SK-N-MC (cell line): ENCODE results near the gene RTN3.
"Not testable (repeated sequence)": the region's sequence is repeated elsewhere in the genome, so short reads cannot be mapped to it uniquely, and the experiment has no call there.

Experiments used
- DNase-seq: peaks from one replicate; pipeline ENCODE4 v3.0.0-alpha.2; 2011; ENCODE audit warnings: low read depth, low spot score
- H3K27ac ChIP-seq: fragments of 200-600 bp; sonication (generic); 2 replicates; pipeline ENCODE4 v1.5.1; 2016; ENCODE audit warnings: mixed run types
- H3K36me3 ChIP-seq: fragments of 200-600 bp; sonication (generic); 2 replicates; pipeline ENCODE4 v1.6.1; 2017; ENCODE audit warnings: antibody characterized with exemption, low read length, mixed read lengths; ENCODE audit not compliant: insufficient read depth
- H3K4me3 ChIP-seq: fragments of 200-600 bp; sonication (generic); 2 replicates; pipeline ENCODE4 v1.5.1; 2016
- H3K9ac ChIP-seq: fragments of 200-600 bp; sonication (generic); 2 replicates; pipeline ENCODE4 v1.8.0; 2017; ENCODE audit warnings: mixed run types, mixed read lengths; ENCODE audit not compliant: insufficient read length
- H3K9me3 ChIP-seq: fragments of 200-600 bp; sonication (generic); 2 replicates; pipeline ENCODE4 v1.6.1; 2017; ENCODE audit warnings: low read depth, mild to moderate bottlenecking, antibody characterized with exemption, low read length, moderate library complexity, mixed read lengths
- EZH2 ChIP-seq: fragments of 200-600 bp; sonication (generic); IDR thresholded peaks from one replicate; pipeline ENCODE4 v1.6.1; 2017; ENCODE audit warnings: antibody characterized with exemption
- FOXP2 ChIP-seq: optimal IDR thresholded peaks from 2 replicates; pipeline ENCODE3; 2011; ENCODE audit warnings: mild to moderate bottlenecking, moderate library complexity; ENCODE audit not compliant: insufficient read depth; ENCODE audit errors: extremely low read length, control extremely low read depth
- POLR2AphosphoS5 ChIP-seq: IDR thresholded peaks from 2 replicates; pipeline ENCODE4 v1.6.1; 2012; ENCODE audit warnings: mild to moderate bottlenecking, low read depth, low read length, borderline replicate concordance

RTN3 gene

DNA sequence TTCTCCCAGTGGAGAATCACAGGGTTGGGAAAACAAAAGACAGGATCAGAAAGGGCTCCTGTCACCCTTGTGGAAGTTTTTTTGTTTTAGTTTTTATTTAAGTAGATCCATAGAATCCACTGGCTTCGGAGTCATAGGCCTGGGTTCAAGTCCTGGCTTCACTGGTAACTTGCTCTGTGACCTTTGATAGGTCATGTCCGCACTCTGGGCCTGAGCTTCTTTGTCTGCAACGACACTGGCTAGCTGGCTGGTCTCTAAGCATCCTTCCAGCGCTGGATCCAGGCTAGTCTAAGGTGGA, 85.9 kb downstream of the RTN3 start:
- DNase-seq, result no peak
- H3K27ac ChIP-seq, result no peak overlapping the region
- H3K36me3 ChIP-seq, result peaks cover 7% of the 10 kb centered on the region; the same call in 1 of the 2 replicates
- TF ChIP-seq EZH2 (no peak), POLR2AphosphoS5 (no peak; the same call in 1 of the 2 replicates), FOXP2 (no peak)
- H3K9ac ChIP-seq, result peak overlapping the region; percentile 75
- no peaks in the 10 kb centered on the region for H3K9me3 ChIP-seq
- peak overlapping the region; percentile 87 for H3K4me3 ChIP-seq

DNA sequence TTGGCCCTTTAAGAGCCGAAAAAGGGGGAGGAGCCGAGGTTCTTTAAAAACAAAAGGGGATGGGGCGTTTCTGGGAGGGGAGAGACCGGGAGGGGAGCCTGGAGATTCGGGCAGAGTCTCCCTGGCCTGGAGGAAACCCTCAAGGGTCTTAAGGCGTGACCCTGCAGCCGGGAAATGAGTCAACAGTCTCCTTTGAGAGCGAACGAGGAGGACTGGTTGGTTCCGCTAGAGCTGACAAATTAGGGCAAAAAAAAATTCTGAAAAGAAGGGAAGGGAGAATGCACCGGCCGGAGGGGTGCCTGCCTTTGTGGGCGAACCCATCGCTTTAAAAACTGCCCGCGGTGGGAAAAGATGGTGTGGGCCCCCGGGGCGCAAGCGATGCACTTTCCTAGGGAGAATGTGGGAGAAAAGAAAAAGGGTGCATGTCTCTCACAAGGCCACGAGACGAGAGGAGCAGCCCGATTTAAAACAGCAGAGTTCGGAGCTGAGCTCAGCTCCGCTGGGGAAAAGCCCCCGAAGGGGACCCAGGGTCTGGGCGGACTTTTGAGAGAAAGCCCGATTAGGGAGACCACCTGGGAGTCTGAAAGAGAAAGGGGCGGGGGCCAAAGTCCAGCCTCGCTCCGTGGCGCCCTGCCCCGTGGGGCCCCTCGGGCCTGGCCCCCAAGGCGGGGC, 86.4 kb downstream of the RTN3 start:
- DNase-seq, result no peak
- peaks cover 7% of the 10 kb centered on the region; the same call in 1 of the 2 replicates for H3K36me3 ChIP-seq
- no peaks in the 10 kb centered on the region for H3K9me3 ChIP-seq
- H3K9ac ChIP-seq, result peak overlapping the region; percentile 75
- TF ChIP-seq POLR2AphosphoS5, result 0 out of 2 replicates have a peak, but pooled peaks have one; percentile 22
- no peak for TF ChIP-seq FOXP2
- TF ChIP-seq EZH2, result no peak
- peak overlapping the region; percentile 87 for H3K4me3 ChIP-seq
- H3K27ac ChIP-seq, result peak overlapping the region; percentile 10; the same call in 1 of the 2 replicates

DNA sequence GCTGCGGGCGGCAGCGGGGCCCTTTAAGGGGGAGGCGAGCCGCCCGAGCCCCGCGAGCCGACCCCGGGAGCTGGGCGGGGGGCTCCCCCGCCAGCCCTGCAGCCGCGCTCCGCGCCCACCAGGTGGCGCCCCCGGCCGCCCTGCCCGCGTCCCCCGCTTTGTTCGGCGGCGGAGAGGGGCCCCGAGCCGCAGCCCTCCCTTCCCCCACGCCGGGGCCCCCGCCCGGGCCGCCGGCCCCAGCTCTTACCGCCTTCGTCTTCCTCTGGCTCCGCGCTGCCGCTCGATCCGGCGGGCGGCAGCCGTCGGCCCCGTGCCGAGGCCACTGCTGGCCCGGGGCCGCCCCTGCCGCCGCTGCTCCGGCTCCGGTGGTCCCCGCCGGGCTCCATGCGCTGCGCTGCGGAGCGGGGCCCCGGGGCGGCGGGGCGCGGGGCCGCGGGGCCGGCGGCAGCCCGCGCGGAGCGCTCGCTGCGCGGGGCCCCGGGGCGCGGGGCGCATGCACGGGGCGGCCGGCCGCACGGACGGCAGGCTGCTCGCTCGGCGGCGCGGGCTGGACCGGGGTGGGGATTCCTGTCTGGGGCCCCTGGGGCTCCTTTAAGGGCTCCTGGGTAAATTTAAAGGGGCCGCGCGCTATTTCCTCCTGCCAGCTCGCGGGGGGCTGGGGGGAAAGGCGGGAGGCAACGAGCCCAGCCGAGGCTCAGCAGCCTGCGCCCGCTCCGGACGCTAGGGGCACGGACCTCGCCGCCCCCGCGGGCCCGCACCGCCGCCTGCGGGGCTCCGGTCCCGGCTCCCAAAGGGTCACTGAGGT, 87.1 kb downstream of the RTN3 start, which contains the start of gene ZFTA:
Gene ZFTA, minus strand, starts transcription at position 539 of the 805 bp plus-strand sequence. Its CDS starts 153 bp downstream, at position 386.
- H3K9me3 ChIP-seq, result no peaks in the 10 kb centered on the region
- no peak for TF ChIP-seq EZH2
- TF ChIP-seq FOXP2, result no peak
- TF ChIP-seq POLR2AphosphoS5, result no peak
- peaks cover 7% of the 10 kb centered on the region; the same call in 1 of the 2 replicates for H3K36me3 ChIP-seq
- H3K9ac ChIP-seq, result peak within 1 kb of the TSS; percentile 75
- H3K27ac ChIP-seq, result peak within 1 kb of the TSS; percentile 76; the same call in 1 of the 2 replicates
- DNase-seq, result no peak
- H3K4me3 ChIP-seq, result peak within 1 kb of the TSS; percentile 87

DNA sequence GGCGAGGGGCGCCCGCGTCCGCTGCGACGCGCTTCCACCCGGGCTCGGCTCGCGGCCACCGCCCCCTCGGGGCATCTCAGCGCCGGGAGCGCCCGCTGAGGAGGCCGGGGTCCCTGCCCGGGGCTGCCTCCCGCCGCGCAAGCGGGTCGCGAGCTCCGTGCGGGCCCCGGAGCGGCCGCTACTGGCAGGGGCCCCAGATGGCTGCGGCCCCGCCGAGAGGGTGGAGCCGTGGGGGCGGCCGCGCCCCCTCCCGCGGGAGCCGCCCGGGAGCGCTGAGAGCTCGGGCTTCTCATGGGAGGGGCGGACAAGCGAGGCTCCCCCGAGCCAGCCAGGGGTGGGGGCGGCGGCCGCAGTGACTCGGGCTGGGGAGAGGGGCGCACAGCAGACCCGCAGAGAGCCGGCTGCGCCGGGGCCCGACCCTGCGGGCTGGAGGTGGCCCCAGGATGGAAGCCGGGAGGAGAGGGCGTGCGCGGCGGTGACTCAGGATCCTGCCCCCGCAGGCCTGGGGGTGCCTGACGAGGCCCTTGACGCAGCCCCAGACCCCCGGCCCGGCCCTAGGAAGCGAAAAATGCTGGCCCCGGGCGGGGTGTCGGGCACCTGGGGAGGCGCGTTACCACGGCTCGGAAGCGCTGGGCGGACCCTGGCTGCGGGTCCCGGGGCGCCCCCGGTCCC, 87.9 kb downstream of the RTN3 start:
- peak overlapping the region; percentile 53 for H3K9ac ChIP-seq
- TF ChIP-seq EZH2, result no peak
- TF ChIP-seq FOXP2, result no peak
- TF ChIP-seq POLR2AphosphoS5, result no peak
- no peaks in the 10 kb centered on the region for H3K9me3 ChIP-seq
- peak overlapping the region; percentile 31; the same call in 1 of the 2 replicates for H3K27ac ChIP-seq
- DNase-seq, result no peak
- H3K4me3 ChIP-seq, result peak overlapping the region; percentile 84
- H3K36me3 ChIP-seq, result peaks cover 7% of the 10 kb centered on the region; the same call in 1 of the 2 replicates

DNA sequence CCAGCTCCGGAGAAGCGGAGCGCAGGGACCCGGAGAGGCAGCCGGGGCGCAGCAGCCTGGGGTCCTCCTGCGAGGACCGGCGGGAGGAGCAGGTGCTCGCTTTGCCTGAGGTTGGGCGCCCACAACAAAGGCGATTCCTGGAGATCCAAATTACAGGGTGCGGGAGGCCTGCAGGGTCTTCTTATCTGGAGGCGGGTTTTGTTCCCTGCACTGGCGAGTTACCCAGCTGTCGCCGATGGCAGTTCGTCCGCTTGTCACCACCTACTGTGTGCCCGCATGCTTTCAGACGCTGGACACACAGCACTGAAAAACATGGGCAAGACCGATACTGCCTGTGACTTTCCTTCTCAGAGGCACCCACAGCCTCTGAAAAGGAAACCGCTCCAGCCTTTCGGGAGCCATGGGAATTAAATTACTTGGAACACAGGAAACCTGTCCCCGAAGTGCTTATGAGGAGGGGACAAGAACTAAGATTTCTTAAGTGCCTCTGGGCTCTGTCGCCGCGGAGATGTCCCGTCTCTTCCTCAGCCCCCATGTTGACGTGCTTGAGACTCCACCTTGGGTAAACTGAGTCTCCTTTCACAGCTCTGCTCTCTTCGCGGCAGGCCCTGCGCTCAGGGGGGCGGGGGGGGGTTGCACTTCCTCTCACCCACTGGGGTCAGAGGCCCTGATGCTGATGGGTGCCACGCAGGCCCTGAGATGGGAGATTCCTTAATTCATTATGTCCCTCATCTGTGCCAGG, 88.6 kb downstream of the RTN3 start:
- no peak overlapping the region for H3K27ac ChIP-seq
- no peak for DNase-seq
- TF ChIP-seq EZH2 (no peak), POLR2AphosphoS5 (no peak), FOXP2 (no peak)
- H3K4me3 ChIP-seq, result peak overlapping the region; percentile 84
- peak overlapping the region; percentile 53 for H3K9ac ChIP-seq
- H3K36me3 ChIP-seq, result peaks cover 7% of the 10 kb centered on the region; the same call in 1 of the 2 replicates
- no peaks in the 10 kb centered on the region for H3K9me3 ChIP-seq

DNA sequence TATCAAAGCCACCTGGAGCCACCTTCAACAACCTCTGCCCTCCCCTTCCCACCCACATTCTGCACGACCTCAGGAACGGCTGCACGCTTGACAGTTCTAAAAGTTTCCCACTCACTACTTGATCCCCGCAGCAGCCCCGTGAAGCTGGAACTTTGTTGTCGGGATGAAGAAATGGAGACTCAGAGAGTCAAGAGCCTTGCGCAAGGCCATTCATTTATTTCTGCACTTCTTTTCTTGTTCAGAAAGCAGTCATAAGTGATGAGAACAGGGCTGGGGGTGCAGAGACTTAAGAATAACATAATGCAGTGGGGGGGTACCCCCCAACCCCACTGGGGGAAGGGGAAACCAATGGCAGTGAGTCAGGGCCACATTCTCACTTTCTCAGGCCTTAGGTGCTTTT, 89.5 kb downstream of the RTN3 start:
- Histone ChIP-seq H3K9ac (no peak overlapping the region), H3K9me3 (no peaks in the 10 kb centered on the region), H3K36me3 (peaks cover 3% of the 10 kb centered on the region; the same call in 1 of the 2 replicates), H3K27ac (no peak overlapping the region), H3K4me3 (no peak overlapping the region)
- TF ChIP-seq EZH2 (no peak), POLR2AphosphoS5 (no peak), FOXP2 (no peak)
- no peak for DNase-seq

DNA sequence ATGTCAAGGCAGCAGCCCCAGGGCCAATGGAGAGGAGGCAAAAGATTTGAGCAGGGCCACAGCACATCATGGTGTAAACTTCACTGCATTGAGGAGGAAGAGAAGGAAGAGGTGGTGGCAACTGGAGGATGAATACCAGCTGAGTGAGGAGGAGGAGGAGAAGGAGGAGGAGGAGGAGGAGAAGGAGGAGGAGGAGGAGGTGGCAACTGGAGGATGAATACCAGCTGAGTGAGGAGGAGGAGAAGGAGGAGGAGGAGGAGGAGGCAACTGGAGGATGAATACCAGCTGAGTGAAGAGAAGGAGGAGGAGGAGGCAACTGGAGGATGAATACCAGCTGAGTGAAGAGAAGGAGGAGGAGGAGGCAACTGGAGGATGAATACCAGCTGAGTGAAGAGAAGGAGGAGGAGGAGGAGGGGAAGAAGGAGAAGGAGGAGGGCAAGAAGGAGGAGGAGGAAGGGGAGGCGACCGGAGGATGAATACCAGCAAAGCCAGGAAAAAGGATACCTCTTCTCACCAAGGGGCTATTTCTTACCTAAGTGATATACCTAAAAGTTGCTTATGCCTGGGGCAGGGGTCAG, 90.5 kb downstream of the RTN3 start:
- H3K4me3 ChIP-seq, H3K9ac ChIP-seq, H3K36me3 ChIP-seq, H3K9me3 ChIP-seq, DNase-seq, H3K27ac ChIP-seq: not testable (repeated sequence)

DNA sequence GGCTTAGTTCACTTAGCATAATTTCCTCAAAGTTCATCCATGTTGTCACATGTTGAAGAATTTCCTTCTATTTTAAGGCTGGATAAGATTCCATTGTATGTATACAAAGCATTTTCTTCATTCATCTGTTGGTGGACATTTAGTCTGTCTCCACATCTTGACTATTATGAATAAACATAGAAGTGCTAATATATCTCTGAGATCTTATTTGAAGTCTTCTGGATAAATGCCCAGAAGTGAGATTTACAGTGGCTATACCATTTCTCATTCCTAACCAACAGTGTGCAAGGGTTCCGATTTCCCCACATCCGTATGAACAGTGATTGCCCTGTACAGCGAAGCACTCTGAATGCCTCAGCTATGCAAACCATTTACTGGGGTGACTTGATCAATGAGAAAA, 93.9 kb downstream of the RTN3 start:
- Histone ChIP-seq H3K9ac (no peak overlapping the region), H3K36me3 (no peaks in the 10 kb centered on the region), H3K27ac (no peak overlapping the region), H3K9me3 (no peaks in the 10 kb centered on the region), H3K4me3 (no peak overlapping the region)
- TF ChIP-seq POLR2AphosphoS5 (no peak), FOXP2 (no peak), EZH2 (no peak)
- DNase-seq, result no peak
